Measurements from ENCODE around the gene DVL3. TPM values are rescaled to one million over a fixed set of nuclear protein-coding genes. Genes with fewer than 3 reads are reported as not detected.

Gene DVL3
- total RNA-seq, 2 experiments from 2014 or later = 22.9 to 25.2 TPM

GRCh38 chr3:184203526-184203925 lies 48.3 kb downstream of the DVL3 start:
- no peak for DNase-seq
- no peaks in the 10 kb centered on the region for H3K9me3 Mint-ChIP-seq
- no peaks in the 10 kb centered on the region for H3K4me1 Mint-ChIP-seq
- H3K27ac Mint-ChIP-seq = no peak overlapping the region
- H3K4me3 Mint-ChIP-seq = no peak overlapping the region
- no peaks in the 10 kb centered on the region for H3K36me3 Mint-ChIP-seq
- H3K27me3 Mint-ChIP-seq = peaks cover 12% of the 10 kb centered on the region

- Mint-ChIP-seq H3K27ac (no peak overlapping the region), H3K4me1 (no peaks in the 10 kb centered on the region), H3K9me3 (no peaks in the 10 kb centered on the region), H3K4me3 (no peak overlapping the region), H3K36me3 (no peaks in the 10 kb centered on the region), H3K27me3 (peaks cover 12% of the 10 kb centered on the region)
- no peak for DNase-seq
Observed at GRCh38 chr3:184209146-184209923, 54.2 kb downstream of the DVL3 start.

DNA sequence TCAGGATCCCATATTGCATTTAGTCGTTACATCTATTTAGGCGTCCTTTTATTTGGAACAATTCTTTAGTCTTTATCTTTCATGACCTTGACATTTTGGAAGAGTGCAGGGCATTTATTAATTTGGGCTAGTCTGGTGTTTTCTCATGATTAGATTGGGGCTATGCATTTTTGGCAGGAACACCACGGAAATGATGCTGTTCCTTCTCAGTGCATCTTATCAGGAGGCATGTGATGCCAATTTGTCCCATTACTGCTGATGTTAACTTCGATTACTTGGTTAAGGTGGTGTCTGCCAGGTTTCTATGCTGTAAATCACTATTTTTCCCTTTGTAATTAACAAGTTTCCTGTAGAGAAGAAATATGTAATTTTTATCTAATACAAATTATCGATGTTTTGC lies 56.1 kb downstream of the DVL3 start:
- Mint-ChIP-seq H3K9me3 (no peaks in the 10 kb centered on the region), H3K36me3 (no peaks in the 10 kb centered on the region), H3K27ac (no peak overlapping the region), H3K27me3 (peaks cover 12% of the 10 kb centered on the region), H3K4me3 (no peak overlapping the region), H3K4me1 (no peaks in the 10 kb centered on the region)
- no peak for DNase-seq

GRCh38 chr3:184211718-184212117 lies 56.5 kb downstream of the DVL3 start:
- H3K27ac Mint-ChIP-seq = no peak overlapping the region
- H3K4me1 Mint-ChIP-seq = no peaks in the 10 kb centered on the region
- no peak overlapping the region for H3K4me3 Mint-ChIP-seq
- H3K36me3 Mint-ChIP-seq = no peaks in the 10 kb centered on the region
- H3K9me3 Mint-ChIP-seq = no peaks in the 10 kb centered on the region
- no peak for DNase-seq
- H3K27me3 Mint-ChIP-seq = peaks cover 9% of the 10 kb centered on the region

- Mint-ChIP-seq H3K4me1 (no peaks in the 10 kb centered on the region), H3K4me3 (no peak overlapping the region), H3K27ac (no peak overlapping the region)
Observed at GRCh38 chr3:184218814-184219213, 63.6 kb downstream of the DVL3 start.

GRCh38 chr3:184222521-184222920 lies 67.3 kb downstream of the DVL3 start:
- H3K27ac Mint-ChIP-seq = no peak overlapping the region
- peaks cover 23% of the 10 kb centered on the region for H3K27me3 Mint-ChIP-seq
- H3K36me3 Mint-ChIP-seq = no peaks in the 10 kb centered on the region
- no peaks in the 10 kb centered on the region for H3K4me1 Mint-ChIP-seq
- no peak overlapping the region for H3K4me3 Mint-ChIP-seq
- DNase-seq = no peak
- H3K9me3 Mint-ChIP-seq = no peaks in the 10 kb centered on the region

More at GRCh38 chr3:184218814-184219213, 63.6 kb downstream of the DVL3 start:
- Mint-ChIP-seq H3K36me3 (no peaks in the 10 kb centered on the region), H3K27me3 (peaks cover 5% of the 10 kb centered on the region), H3K9me3 (no peaks in the 10 kb centered on the region)
- no peak for DNase-seq

Other genes starting within 250 kb of the DVL3 start
- gene ABCC5, start 137.5 kb upstream of the DVL3 start, total RNA-seq = 10 to 100 TPM; 13.1 to 14.1 TPM
- not detected for gene HTR3D, start 123.6 kb upstream of the DVL3 start, total RNA-seq
- gene HTR3C, start 102.3 kb upstream of the DVL3 start, total RNA-seq = not detected
- gene HTR3E, start 58.3 kb upstream of the DVL3 start, total RNA-seq = not detected
- 10 to 100 TPM; 73.2 to 74.4 TPM for gene EIF2B5, start 20.0 kb upstream of the DVL3 start, total RNA-seq
- 100 to 1,000 TPM; 209 to 219 TPM for gene AP2M1, start 19.5 kb downstream of the DVL3 start, total RNA-seq
- 10 to 100 TPM; 57.2 to 58.7 TPM for gene ABCF3, start 30.8 kb downstream of the DVL3 start, total RNA-seq
- gene VWA5B2, start 74.2 kb downstream of the DVL3 start, total RNA-seq = not detected
- gene ALG3, start 93.6 kb downstream of the DVL3 start, total RNA-seq = 10 to 100 TPM; 52.3 to 54.9 TPM
- gene EEF1AKMT4, start 94.3 kb downstream of the DVL3 start, total RNA-seq = 10 to 100 TPM; 10.2 to 10.9 TPM
- gene CAMK2N2, start 106.2 kb downstream of the DVL3 start, total RNA-seq = not detected
- not detected for gene ECE2, start 120.6 kb downstream of the DVL3 start, total RNA-seq
- gene PSMD2, start 143.9 kb downstream of the DVL3 start, total RNA-seq = 100 to 1,000 TPM; 257 to 282 TPM
- gene EIF4G1, start 159.2 kb downstream of the DVL3 start, total RNA-seq = 100 to 1,000 TPM; 644 to 660 TPM
- 1 to 10 TPM; 2.1 to 3.4 TPM for gene FAM131A, start 182.2 kb downstream of the DVL3 start, total RNA-seq
- gene CLCN2, start 206.2 kb downstream of the DVL3 start, total RNA-seq = 1 to 10 TPM; 5.0 to 6.8 TPM
- gene POLR2H, start 206.3 kb downstream of the DVL3 start, total RNA-seq = 100 to 1,000 TPM; 175 to 177 TPM
- gene THPO, start 222.8 kb downstream of the DVL3 start, total RNA-seq = not detected
- gene CHRD, start 224.7 kb downstream of the DVL3 start, total RNA-seq = not detected